ENCODE measurements around the gene ADPRM.
"Not testable (repeated sequence)": the region's sequence is repeated elsewhere in the genome, so short reads cannot be mapped to it uniquely, and the experiment has no call there.

The ADPRM gene

DNA sequence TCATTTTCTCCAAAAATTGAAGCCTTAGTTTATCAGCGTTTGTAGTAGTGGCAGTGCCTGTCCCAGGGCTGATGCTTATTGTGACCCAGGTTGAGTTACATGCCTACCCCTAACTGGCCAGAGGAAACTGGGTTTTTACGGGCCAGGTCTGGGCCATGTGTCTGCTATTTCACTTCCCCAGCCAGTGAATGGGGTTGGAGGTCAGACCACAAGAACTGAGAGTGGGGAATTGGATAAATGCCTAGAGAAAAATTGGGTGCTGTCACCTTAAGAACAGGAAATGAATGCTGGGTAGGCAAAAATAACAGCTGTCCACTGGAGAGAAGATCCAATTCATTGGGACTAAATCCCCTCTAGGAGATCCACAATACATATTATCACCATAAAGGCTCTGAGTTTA, 5.2 kb downstream of the ADPRM start:
- DNase-seq, result no peak

DNA sequence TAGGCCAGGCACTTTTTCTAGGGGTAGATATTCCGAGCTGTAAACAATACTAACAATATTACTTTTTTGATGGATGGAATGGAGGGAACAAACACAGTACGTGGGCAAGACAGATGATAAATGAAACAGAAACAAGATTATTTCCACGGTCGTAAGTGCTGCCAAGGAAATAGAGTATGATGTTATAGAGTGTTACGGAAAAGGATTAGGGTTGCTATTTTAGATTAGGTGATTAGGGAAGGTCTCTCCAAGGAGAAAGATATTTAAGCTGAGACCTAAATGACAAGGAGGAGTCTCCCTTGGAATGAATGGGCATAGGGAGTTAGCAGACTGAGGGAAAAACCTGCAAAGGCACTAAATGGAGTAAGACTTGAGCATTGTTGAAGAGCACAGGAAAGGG, 8.3 kb downstream of the ADPRM start:
- no peak for DNase-seq

DNA sequence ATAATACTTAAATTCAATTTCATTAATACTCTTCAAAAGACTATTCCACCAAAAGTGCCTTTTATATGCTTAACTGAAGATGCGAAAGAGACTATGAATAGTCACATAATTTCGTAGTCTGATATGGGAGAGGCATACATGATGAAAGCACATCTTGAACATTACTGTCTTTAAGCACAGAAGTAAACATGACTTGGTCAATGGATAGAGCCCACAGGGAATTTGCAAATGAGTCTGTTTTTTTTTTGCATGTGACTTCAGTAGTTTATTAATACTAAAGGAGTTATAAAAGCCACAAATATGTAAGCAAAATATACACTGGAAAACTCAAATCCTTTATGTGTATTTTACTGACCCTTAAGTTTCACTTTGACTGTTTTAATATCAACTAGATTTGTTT, 15.9 kb downstream of the ADPRM start:
- DNase-seq, result no peak

DNA sequence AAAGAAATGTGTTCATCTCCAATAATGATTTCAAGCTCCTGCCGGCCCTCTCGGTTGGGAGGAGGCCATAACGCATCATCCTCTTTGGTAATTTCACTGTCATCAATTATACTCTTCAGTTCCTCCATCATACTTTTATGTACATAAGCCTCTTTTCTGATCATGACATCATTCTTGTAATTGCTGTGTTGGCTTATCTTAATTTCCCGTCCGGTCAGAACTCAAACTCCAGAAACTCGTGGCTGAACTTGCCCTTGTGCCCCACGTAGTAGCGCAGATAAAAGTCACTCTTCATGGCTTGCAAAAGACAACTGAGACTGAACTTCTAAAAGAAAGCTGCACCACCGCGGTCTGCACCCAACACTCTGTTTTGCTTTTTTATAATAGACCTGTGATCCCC, 18.8 kb downstream of the ADPRM start:
- DNase-seq, result no peak

DNA sequence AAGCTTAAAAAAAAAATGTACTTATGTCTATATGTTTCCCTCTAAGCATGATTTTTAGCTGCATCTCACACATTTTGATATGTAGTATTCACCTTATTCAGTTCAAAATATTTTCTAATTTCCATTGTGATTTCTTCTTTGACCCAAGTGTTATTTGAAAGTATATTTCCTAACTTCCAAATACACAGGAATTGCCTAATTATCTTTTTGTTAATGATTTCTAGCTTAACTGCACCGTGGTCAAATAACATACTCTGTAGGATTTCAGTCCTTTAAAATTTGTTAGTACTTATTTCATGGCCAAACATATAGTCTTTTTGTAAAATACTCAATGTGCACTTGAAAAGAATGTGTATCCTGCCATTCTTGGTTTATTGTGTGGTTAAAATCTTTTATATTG, 21.2 kb downstream of the ADPRM start:
- DNase-seq, result no peak

DNA sequence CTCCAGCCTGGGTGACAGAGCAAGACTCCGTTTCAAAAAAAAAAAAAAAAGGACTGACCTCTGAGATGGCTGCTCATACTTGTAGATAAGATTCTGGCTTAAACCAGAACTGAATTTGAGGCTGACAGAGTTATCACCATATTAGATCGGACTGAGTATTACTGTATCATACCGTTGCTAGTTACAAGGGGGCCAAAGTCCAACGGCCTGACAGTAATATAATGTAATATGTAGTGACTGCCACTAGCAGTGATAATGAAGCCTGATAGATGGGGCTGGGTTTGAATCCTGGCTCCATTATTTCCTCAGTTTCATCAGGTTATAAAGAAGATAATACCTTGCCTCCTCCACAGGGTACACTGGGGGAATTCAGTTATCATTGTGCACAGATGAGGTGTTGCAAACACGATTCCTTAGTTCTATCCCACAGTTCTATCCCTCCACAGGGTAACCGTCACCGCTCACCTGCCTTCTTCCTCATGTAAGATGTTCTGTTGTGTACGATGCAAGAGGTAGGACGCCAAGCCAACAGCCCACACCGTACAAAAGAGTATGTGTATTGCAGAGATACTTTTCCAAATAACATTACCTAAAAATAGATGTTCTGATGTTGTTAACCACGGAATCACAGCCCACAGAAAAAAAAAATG, 27.3 kb downstream of the ADPRM start:
- DNase-seq, result no peak

DNA sequence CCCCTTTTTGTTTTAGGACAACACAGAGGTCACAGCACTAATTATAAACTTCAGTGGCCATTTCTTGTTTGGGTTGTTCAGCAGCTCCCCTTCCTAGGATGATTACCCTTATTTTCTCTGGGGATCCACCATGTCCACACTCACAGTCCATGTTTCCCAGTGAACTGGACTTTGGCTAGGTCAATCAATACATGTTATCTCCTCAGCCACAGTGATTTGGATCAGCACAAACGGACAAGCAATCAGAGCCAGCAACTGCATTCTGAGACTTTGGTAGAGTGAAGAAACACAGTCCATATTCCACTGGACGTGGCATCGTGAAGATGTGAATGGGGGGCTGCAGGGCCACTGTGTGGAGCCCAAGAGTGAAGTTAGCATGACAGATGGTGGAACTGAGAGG, 27.9 kb downstream of the ADPRM start:
- DNase-seq, result no peak

DNA sequence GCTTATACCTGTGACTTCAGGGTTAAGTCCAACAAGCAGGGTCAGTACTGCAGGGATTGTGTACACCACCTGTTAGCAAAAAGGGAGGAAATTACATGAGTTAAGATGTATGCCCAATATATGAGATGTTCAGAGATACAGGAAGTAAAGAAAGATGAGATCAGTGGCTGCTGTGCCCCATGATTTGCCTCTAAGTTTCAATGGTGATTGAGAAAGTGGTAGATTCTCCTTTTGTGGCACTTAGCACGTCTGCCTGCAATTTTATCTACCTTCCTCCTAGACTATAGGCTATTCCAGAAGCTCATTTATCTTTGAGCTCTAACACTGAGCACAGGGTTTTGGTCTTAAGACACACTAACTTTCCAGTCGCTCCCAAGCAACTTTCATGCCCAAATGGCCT, 28.8 kb downstream of the ADPRM start:
- no peak for DNase-seq

DNA sequence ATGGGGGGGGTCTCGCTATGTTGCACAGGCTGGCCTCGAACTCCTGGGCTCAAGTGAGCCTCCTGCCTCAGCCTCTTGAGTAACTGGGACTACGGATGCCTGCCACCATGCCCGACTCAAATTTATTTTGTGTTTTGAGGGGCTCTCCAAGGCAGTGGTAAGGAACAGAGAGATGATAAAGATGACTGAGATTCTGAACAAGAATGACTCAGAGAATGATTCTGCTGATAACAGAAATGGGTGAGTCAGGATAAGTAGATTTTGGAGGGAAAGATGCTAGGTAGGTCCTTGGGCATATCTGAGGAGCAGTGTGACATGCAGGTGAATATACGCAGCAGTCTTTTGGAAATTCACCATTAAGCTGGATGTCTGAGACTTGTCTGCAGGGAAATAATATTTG, 29.8 kb downstream of the ADPRM start:
- no peak for DNase-seq

DNA sequence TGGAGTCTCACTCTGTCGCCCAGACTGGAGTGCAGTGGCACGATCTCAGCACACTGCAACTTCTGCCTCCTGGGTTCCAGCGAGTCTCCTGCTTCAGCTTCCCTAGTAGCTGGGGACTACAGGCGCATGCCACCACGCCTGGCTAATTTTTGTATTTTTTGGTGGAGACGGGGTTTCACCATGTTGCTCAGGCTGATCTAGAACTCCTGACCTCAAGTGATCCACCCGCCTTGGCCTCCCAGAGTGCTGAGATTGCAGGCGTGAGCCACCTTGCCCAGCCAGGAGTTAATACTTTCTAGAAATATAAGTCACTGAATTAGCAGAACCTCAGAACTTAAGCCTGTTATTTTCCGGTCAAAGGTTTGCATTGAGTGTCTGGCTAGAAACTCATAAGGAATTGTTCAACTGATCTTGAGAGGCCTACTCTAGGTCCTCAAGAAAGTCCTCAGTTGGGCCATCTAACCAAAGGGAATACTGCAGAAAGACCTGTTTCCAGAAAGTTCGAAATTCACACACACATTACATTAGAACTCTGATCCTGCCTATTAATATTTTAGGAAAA, 31.0 kb downstream of the ADPRM start:
- no peak for DNase-seq

DNA sequence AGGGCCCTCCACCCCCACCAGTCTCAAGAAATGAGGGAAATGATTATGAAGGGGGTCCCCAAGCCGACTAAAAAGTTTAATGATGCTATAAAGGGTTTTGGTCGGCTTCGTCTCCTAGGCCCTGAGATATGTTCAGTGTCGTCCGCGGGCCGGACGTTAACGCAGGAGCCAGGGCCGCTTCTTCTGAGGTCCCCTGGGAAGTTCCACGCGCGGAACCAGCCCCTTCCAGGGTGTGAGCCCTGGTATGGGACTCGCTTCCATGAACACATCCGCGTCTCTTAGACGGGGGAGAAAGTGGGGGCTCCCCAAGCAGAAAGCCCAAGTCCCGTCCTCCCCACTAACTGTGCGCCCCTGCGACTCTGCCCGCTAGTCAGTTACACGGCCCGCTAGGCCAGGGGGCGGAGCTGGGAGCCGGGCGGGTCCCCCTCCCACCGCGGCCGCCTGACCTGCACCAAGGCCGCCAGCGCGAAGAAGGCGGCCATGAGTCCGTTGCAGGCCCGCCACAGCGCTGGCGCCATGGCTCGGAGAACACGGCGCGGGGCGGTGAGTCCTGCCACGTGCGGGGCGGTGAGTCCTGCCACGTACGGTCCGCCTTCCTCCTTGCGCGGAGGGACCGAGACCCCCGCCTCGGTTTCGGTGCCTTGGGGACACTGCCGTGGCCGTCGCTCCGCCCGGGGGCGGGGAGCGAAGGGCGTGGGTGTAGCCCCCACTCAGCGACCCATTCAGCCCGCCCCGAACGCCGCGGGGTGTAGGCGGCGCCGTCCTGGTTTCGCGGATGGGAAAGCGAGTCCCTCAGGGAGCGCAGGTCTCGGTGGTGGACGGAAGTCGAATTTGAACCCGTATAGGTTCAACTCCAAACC, 32.2 kb downstream of the ADPRM start, which contains the start of gene TMEM220:
Gene TMEM220, minus strand, starts transcription at position 690 of the 860 bp plus-strand sequence. Its CDS starts 172 bp downstream, at position 518.
- DNase-seq, result no peak

DNA sequence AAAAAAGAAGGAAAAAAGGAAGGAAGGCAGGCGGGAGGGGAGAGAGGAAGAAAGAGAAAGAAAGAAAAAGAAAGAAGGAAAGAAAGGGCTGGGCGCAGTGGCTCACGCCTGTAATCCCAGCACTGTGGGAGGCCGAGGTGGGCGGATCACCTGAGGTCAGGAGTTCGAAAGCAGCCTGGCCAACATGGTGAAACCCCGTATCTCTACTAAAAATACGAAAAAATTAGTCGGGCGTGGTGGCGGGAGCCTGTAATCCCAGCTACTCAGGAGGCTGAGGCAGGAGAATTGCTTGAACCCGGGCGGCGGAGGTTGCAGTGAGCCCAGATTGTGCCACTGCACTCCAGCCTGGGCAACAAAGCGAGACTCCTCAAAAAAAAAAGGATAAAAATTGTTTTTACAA, 32.9 kb downstream of the ADPRM start:
- DNase-seq, result not testable (repeated sequence)

DNA sequence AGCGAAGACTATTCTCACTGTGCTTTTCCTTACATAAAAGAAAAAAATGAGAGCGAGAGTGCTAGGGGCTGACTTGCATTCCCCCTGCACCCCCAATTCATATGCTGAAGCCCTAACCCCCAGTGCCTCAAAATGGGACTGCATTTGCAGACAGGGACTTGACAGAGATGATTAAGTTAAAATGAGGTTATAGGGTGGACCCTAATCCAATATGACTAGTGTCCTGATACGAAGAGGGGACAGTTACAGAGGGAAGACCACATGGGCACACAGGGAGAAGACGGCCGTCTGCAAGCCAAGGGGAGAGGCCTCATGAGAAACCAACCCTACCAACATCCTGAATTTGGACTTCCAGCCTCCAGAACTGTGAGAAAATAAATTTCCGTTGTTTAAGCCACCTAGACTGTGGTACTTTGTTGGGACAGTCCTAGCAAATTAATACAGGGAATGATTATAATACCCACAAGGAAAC, 34.0 kb downstream of the ADPRM start:
- no peak for DNase-seq

DNA sequence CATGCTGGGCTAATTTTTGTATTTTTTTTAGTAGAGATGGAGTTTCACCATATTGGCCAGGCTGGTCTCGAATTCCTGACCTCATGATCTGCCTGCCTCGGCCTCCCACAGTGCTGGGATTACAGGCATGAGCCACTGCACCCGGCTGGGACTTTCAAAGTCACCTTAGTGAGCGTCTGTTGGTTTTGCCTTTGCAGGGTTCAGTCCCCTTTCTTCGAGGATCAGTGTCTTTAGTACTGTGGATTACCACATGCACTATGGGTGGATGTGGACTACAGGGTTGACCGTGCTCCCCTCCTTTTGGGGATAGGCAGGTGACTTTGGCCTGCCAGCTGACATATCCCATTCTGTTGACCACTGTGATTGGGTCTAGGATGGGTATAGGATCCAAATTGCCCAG, 34.7 kb downstream of the ADPRM start:
- DNase-seq, result not testable (repeated sequence)

DNA sequence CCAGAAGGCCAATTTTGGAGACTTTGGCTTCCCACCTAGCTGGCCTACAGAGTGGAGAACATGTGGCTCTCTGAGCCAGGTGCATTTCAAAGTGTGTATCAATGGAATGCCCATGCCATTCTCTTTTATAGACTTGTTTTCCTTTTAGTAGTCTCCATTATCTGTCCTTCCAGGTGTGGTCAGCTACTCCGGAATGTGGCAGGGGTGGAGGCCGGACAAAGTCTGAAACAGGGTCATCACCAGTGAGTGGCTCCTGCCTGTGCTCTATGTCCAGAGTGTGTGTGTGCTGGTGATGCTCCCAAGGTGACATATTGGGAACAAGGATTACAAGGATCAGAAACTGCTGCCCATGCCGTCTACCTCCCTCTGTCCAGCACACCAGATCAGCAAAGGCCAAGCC, 36.3 kb downstream of the ADPRM start:
- no peak for DNase-seq

DNA sequence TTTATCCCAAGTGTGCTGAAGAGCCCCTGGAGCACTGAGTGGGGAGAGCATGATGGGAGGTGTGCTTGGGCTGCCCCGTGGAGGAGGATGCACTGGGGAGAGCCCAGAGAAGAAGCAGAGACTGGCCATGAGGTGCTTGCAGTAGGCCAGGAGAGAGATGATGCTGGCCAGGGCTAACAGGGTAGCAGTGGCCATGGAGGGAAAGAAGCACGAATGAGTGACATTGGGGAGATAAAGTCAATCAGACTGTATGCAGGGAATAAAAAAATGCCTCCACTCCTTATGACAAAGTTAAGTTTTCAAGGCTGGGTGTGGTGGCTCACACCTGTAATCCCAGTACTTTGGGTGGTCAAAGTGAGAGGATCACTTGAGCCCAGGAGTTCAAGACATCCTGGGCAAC, 37.9 kb downstream of the ADPRM start:
- no peak for DNase-seq

DNA sequence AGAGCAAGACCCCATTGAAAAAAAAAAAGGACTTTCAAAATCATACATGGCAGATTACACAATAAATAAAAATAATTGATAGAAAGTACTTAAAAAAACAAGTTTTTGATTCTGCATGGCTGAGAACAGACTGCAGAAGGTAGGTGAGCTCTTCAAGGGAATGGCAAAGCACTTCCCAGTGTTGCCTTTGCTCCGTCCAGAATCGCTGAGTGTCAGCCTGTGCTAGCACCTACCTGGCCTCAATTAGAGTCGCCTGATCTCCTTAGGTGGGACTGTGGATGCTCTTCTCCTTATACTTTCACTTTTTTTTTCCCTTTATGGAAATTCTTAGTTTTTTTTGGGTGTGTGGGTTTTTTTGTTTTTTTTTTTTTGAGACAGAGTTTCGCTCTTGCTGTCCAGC, 38.4 kb downstream of the ADPRM start:
- no peak for DNase-seq

DNA sequence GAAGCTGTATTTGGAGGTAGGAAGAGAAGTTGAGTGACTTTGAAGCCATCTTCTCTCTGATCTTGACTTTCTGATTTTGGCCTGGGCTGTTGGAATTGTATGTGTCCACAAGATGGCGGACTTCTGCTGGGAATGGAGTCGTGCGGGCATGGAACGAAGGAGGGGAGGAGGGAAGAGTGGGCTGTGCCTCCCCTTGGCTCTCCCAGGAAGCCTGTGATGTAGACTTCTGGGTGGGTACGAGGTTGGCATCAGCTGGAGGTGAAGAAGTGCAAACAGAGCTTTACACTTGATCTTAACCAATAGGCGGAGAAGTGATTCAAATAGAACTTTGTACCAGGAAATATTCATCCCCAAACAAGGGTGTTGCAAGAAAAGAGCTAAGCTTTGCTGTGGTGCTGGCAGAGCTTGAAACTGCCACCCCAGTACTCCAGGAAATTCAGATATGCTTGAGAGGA, 39.8 kb downstream of the ADPRM start:
- DNase-seq, result peak; percentile 3

DNA sequence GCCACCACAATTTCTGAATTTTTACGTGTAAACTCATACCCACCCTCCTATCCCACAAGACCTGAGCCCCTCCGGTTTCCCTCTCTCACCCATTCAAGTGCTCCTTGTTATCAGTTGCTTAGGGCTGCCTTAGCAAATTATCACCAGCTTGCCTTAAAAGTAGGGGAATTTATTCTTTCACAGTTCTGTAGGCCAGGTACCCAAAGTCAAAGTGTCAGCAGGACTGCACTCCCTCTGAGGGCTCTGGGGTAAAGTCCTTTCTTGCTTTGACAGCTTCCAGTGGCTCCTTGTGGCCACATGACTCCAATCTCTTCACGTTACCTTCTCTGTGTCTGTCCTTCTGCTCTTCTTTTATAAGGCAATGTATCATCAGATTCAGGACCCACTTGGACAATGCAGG, 40.3 kb downstream of the ADPRM start:
- DNase-seq, result no peak

DNA sequence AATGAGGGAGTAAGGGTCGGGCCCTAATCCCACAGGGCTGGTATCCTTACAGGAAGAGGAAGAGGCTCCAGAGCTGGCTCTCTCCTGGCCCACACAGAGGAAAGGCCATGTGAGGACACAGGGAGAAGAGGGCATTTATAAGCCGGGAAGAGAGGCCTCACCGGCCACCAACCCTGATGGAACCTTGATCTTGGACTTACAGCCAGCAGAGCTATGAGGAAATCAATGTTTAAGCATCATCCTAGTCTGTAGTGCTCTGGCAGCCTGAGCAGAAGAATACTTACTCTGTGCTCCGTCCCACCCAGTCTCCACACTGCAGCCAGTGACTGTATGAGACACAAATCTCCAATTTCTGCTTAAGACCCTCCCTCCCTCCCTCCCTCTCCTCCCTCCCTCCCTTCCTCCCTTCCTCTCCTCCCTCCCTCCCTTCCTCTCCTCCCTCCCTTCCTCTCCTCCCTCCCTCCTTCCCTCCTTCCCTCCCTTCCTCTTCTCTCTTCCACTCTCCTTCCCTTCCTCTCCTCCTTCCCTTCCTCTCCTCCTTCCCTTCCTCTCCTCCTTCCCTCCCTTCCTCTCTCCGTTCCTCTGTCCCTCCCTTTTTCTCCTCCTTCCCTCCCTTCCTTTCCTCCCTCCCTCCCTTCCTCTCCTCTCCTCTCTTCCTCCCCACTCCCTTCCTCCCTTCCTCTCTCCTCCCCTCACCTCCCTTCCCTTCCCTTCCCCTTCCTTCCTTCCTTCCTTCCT, 41.3 kb downstream of the ADPRM start:
- no peak for DNase-seq

DNA sequence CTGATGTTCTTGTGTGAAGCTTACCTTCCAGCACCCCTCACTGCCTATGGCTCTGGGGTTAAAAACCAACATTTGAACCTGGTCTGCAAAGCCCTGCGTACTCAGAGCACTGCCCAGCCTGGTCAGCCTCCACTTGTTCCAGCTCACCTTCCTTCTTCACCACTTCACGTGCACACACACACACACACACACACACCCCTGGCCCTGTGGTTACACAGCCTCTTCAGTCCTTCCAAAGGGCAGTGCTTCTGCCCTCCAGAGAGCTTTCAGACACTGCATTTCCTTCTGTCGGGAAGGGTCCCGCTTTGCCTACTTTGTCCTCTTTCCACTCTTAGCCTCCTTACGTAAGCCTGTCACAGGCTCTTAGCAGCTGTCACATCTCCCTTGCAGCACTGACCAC, 42.0 kb downstream of the ADPRM start:
- no peak for DNase-seq

DNA sequence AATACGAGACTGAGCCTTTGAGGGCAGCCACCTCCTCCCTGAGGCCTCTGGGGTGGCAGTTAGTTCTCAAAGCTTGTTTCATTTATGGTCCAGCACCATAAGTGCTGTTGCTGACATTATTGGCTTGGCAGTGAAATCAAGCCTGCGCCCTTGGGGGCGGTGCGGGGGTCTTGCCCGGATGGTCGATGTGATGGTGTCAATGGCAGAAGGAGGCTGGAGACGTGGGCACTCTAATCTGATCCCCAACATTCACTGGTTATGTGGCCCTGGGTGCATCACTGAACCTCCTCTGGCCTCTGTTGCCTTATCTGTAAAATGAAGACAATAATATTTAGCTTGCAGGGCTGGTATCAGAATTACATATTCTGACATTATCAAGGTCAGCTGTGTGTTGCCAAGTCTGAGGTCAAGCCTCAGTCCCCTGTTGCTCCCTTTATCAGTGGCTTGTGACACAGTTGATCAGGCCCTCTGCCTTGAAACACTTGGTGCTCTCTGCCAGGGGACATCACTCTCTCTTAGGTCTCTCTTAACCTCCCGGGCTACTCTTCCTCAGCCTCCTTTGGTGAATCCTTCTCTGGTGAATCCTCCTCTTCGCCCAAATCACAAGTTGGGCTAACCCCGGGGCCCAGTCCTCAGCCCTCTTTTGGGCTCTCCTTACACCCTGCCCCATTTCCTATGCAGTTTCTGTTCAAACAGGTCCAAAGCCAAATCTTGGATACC, 44.2 kb downstream of the ADPRM start:
- DNase-seq, result no peak

DNA sequence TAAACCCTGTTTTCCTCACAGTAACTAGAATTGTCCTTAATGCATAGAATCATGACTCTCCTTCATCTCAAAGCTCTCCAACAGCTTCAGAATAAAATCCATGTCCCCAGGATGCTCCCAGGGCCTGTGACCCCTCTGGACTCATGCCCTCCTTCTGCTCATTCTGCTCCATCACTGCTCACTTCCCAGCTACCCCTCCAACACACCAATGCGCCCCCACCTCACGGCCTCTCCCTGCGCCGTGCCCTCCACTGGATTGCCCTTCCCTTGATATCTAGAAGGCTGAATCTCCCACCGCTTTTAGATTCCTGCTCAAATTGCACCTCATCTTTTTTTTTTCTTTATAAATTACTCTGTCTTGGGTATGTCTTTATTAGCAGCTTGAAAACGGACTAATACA, 45.0 kb downstream of the ADPRM start:
- DNase-seq, result no peak
